HUES6 (cell line): ENCODE results near the gene GRIP2.

Source experiments
- H3K27ac ChIP-seq: 2 replicates; pipeline ENCODE4 v1.7.0; 2013; ENCODE audit warnings: low read depth, mild to moderate bottlenecking, low read length, inconsistent platforms
- H3K27me3 ChIP-seq: 2 replicates; pipeline ENCODE4 v1.6.1; 2013; ENCODE audit warnings: low read length; ENCODE audit not compliant: control insufficient read depth, insufficient read depth
- H3K36me3 ChIP-seq: 2 replicates; pipeline ENCODE4 v1.6.1; 2013; ENCODE audit warnings: low read length; ENCODE audit not compliant: control insufficient read depth, insufficient read depth
- H3K4me1 ChIP-seq: 2 replicates; pipeline ENCODE4 v1.6.1; 2013; ENCODE audit warnings: low read length; ENCODE audit not compliant: control insufficient read depth, insufficient read depth
- H3K4me3 ChIP-seq: 2 replicates; pipeline ENCODE4 v1.5.1; 2013; ENCODE audit warnings: low read depth, low read length
- H3K9ac ChIP-seq: one replicate; pipeline ENCODE4 v1.6.1; 2013; ENCODE audit warnings: mild to moderate bottlenecking, low read length
- H3K9me3 ChIP-seq: 2 replicates; pipeline ENCODE4 v1.6.1; 2013; ENCODE audit warnings: low read depth, low read length; ENCODE audit not compliant: control insufficient read depth, insufficient read depth

GRIP2 gene

GRCh38 chr3:14539742-14540491, at the start of gene GRIP2:
GRIP2 (minus strand) TSS chr3:14540342; CDS start chr3:14540308, 34 bp downstream.
- no peaks in the 10 kb centered on the region for H3K9me3 ChIP-seq
- no peaks in the 10 kb centered on the region for H3K27me3 ChIP-seq
- H3K4me3 ChIP-seq, result no peak within 1 kb of the TSS
- no peak within 1 kb of the TSS for H3K9ac ChIP-seq
- H3K36me3 ChIP-seq, result no peaks in the 10 kb centered on the region
- H3K4me1 ChIP-seq, result peaks cover 31% of the 10 kb centered on the region
- no peak within 1 kb of the TSS for H3K27ac ChIP-seq

- H3K27ac ChIP-seq, result no peak overlapping the region
- no peaks in the 10 kb centered on the region for H3K27me3 ChIP-seq
- no peaks in the 10 kb centered on the region for H3K36me3 ChIP-seq
- H3K9ac ChIP-seq, result no peak overlapping the region
- H3K9me3 ChIP-seq, result no peaks in the 10 kb centered on the region
- no peak overlapping the region for H3K4me3 ChIP-seq
- peaks cover 3% of the 10 kb centered on the region; the same call in 1 of the 2 replicates for H3K4me1 ChIP-seq
Measured at GRCh38 chr3:14588425-14589112, 48.4 kb upstream of the GRIP2 start.

GRCh38 chr3:14587740-14588360, 47.7 kb upstream of the GRIP2 start:
- Histone ChIP-seq H3K4me1 (peaks cover 3% of the 10 kb centered on the region; the same call in 1 of the 2 replicates), H3K9ac (no peak overlapping the region), H3K36me3 (no peaks in the 10 kb centered on the region), H3K27ac (no peak overlapping the region), H3K4me3 (no peak overlapping the region), H3K9me3 (no peaks in the 10 kb centered on the region), H3K27me3 (no peaks in the 10 kb centered on the region)

- peaks cover 3% of the 10 kb centered on the region; the same call in 1 of the 2 replicates for H3K4me1 ChIP-seq
- no peak overlapping the region for H3K4me3 ChIP-seq
- no peaks in the 10 kb centered on the region for H3K27me3 ChIP-seq
- no peak overlapping the region for H3K9ac ChIP-seq
- no peaks in the 10 kb centered on the region for H3K36me3 ChIP-seq
- no peaks in the 10 kb centered on the region for H3K9me3 ChIP-seq
- H3K27ac ChIP-seq, result no peak overlapping the region
Measured at GRCh38 chr3:14586611-14587010, 46.5 kb upstream of the GRIP2 start.

- no peaks in the 10 kb centered on the region for H3K9me3 ChIP-seq
- no peak overlapping the region for H3K27ac ChIP-seq
- H3K4me3 ChIP-seq, result no peak overlapping the region
- H3K27me3 ChIP-seq, result no peaks in the 10 kb centered on the region; the same call in 1 of the 2 replicates
- H3K36me3 ChIP-seq, result no peaks in the 10 kb centered on the region
- H3K9ac ChIP-seq, result no peak overlapping the region
- H3K4me1 ChIP-seq, result no peaks in the 10 kb centered on the region
Measured at GRCh38 chr3:14583548-14584091, 43.5 kb upstream of the GRIP2 start.

- no peaks in the 10 kb centered on the region for H3K36me3 ChIP-seq
- H3K27ac ChIP-seq, result no peak overlapping the region
- no peaks in the 10 kb centered on the region; the same call in 1 of the 2 replicates for H3K27me3 ChIP-seq
- H3K4me1 ChIP-seq, result no peaks in the 10 kb centered on the region
- no peak overlapping the region for H3K4me3 ChIP-seq
- no peaks in the 10 kb centered on the region for H3K9me3 ChIP-seq
- H3K9ac ChIP-seq, result no peak overlapping the region
Measured at GRCh38 chr3:14582045-14582410, 41.9 kb upstream of the GRIP2 start.

- Histone ChIP-seq H3K9ac (no peak overlapping the region), H3K4me3 (no peak overlapping the region), H3K36me3 (no peaks in the 10 kb centered on the region), H3K4me1 (no peaks in the 10 kb centered on the region), H3K9me3 (no peaks in the 10 kb centered on the region), H3K27me3 (no peaks in the 10 kb centered on the region; the same call in 1 of the 2 replicates), H3K27ac (no peak overlapping the region)
Measured at GRCh38 chr3:14581334-14582044, 41.3 kb upstream of the GRIP2 start.

GRCh38 chr3:14577897-14578296, 37.8 kb upstream of the GRIP2 start:
- Histone ChIP-seq H3K27me3 (no peaks in the 10 kb centered on the region; the same call in 1 of the 2 replicates), H3K9ac (no peak overlapping the region)

GRCh38 chr3:14576163-14576562, 36.0 kb upstream of the GRIP2 start:
- H3K27ac ChIP-seq, result no peak overlapping the region
- no peaks in the 10 kb centered on the region for H3K36me3 ChIP-seq
- H3K4me1 ChIP-seq, result no peaks in the 10 kb centered on the region
- H3K9me3 ChIP-seq, result no peaks in the 10 kb centered on the region
- H3K4me3 ChIP-seq, result no peak overlapping the region
- no peaks in the 10 kb centered on the region; the same call in 1 of the 2 replicates for H3K27me3 ChIP-seq
- H3K9ac ChIP-seq, result no peak overlapping the region

More at GRCh38 chr3:14577897-14578296, 37.8 kb upstream of the GRIP2 start:
- no peaks in the 10 kb centered on the region for H3K36me3 ChIP-seq
- no peaks in the 10 kb centered on the region for H3K9me3 ChIP-seq
- H3K27ac ChIP-seq, result no peak overlapping the region
- no peak overlapping the region for H3K4me3 ChIP-seq
- no peaks in the 10 kb centered on the region for H3K4me1 ChIP-seq

GRCh38 chr3:14574183-14574582, 34.0 kb upstream of the GRIP2 start:
- Histone ChIP-seq H3K36me3 (no peaks in the 10 kb centered on the region), H3K4me3 (no peak overlapping the region), H3K9me3 (no peaks in the 10 kb centered on the region), H3K4me1 (peaks cover 4% of the 10 kb centered on the region; the same call in 1 of the 2 replicates), H3K27me3 (no peaks in the 10 kb centered on the region), H3K9ac (no peak overlapping the region), H3K27ac (no peak overlapping the region)
